PFSK-1 (cell line): Measurements from ENCODE around the gene KSR2.

Experiments
- FOXP2 ChIP-seq: optimal IDR thresholded peaks from 2 replicates; pipeline ENCODE3; 2011; ENCODE audit warnings: borderline replicate concordance, control low read depth, inconsistent platforms; ENCODE audit not compliant: insufficient read depth; ENCODE audit errors: extremely low read length, extremely low read depth
- POLR2AphosphoS5 ChIP-seq: IDR thresholded peaks from 2 replicates; pipeline ENCODE4 v1.6.1; 2012; ENCODE audit warnings: low read depth, mild to moderate bottlenecking, control low read depth, low read length, moderate library complexity
- REST ChIP-seq, 2 experiments: IDR thresholded peaks; 2 replicates each; pipeline versions ENCODE4 v1.6.1 to v1.8.0; 2011 to 2012; ENCODE audit warnings: low read depth in 2 of 2, low read length in 2 of 2, control low read depth in 1 of 2, inconsistent platforms in 1 of 2, mild to moderate bottlenecking in 1 of 2, moderate library complexity in 1 of 2; ENCODE audit not compliant: insufficient read depth in 1 of 2
- SIN3A ChIP-seq: IDR thresholded peaks from 2 replicates; pipeline ENCODE4 v1.6.1; 2012; ENCODE audit warnings: mild to moderate bottlenecking, low read length, moderate library complexity, borderline replicate concordance; ENCODE audit not compliant: insufficient read depth
- TAF1 ChIP-seq: IDR thresholded peaks from 2 replicates; pipeline ENCODE4 v1.6.1; 2012; ENCODE audit warnings: low read length, control low read depth, borderline replicate concordance; ENCODE audit not compliant: insufficient read depth

KSR2 gene

GRCh38 chr12:117872546-117873169 lies 96.1 kb downstream of the KSR2 start:
- TF ChIP-seq FOXP2 (no peak), TAF1 (no peak), REST (IDR thresholded peaks at IDR 0.05; ENCODE audit: insufficient read depth in 1 of 2, low read depth in 2 of 2, low read length in 2 of 2) (no peak), POLR2AphosphoS5 (no peak), SIN3A (no peak)

GRCh38 chr12:117869551-117869950 lies 99.2 kb downstream of the KSR2 start:
- TF ChIP-seq REST (IDR thresholded peaks at IDR 0.05; ENCODE audit: insufficient read depth in 1 of 2, low read depth in 2 of 2, low read length in 2 of 2) (no peak), POLR2AphosphoS5 (no peak), FOXP2 (no peak), TAF1 (no peak), SIN3A (no peak)

GRCh38 chr12:117867348-117867747 lies 101.4 kb downstream of the KSR2 start:
- TF ChIP-seq REST (IDR thresholded peaks at IDR 0.05; ENCODE audit: insufficient read depth in 1 of 2, low read depth in 2 of 2, low read length in 2 of 2) (no peak), SIN3A (no peak)

GRCh38 chr12:117865505-117865904 lies 103.3 kb downstream of the KSR2 start:
- TF ChIP-seq REST (IDR thresholded peaks at IDR 0.05; ENCODE audit: insufficient read depth in 1 of 2, low read depth in 2 of 2, low read length in 2 of 2) (no peak), POLR2AphosphoS5 (no peak), SIN3A (no peak)

GRCh38 chr12:117863002-117863709 lies 105.6 kb downstream of the KSR2 start:
- TF ChIP-seq FOXP2 (no peak), TAF1 (no peak), SIN3A (no peak), POLR2AphosphoS5 (no peak), REST (IDR thresholded peaks at IDR 0.05; ENCODE audit: insufficient read depth in 1 of 2, low read depth in 2 of 2, low read length in 2 of 2) (no peak)
